WTC11 (cell line): Measurements from ENCODE around the gene PLEKHO2.

ENCODE experiments used
- ATF2 ChIP-seq: sonication (generic); formaldehyde crosslinking; IDR thresholded peaks from 2 replicates; pipeline ENCODE4 v1.8.1; 2022; ENCODE audit warnings: low read depth, missing genetic modification reagents, borderline replicate concordance
- CTCF ChIP-seq: fragments of 200-600 bp; IDR thresholded peaks from 2 replicates; pipeline ENCODE4 v1.8.0; 2022; ENCODE audit warnings: antibody characterized with exemption
- E2F1 ChIP-seq: sonication (generic); formaldehyde crosslinking; IDR thresholded peaks from 2 replicates; pipeline ENCODE4 v1.8.0; 2022; ENCODE audit warnings: mild to moderate bottlenecking, missing genetic modification reagents
- ELF4 ChIP-seq: sonication (generic); formaldehyde crosslinking; IDR thresholded peaks from 2 replicates; pipeline ENCODE4 v1.8.1; 2022; ENCODE audit warnings: low read depth, mild to moderate bottlenecking, moderate library complexity, missing genetic modification reagents
- ETV6 ChIP-seq: sonication (generic); formaldehyde crosslinking; IDR thresholded peaks from 2 replicates; pipeline ENCODE4 v1.8.1; 2022; ENCODE audit warnings: mild to moderate bottlenecking, missing genetic modification reagents
- IRF1 ChIP-seq: sonication (generic); formaldehyde crosslinking; IDR thresholded peaks from 2 replicates; pipeline ENCODE4 v1.8.0; 2023; ENCODE audit warnings: missing genetic modification reagents
- JUN ChIP-seq: sonication (generic); formaldehyde crosslinking; IDR thresholded peaks from 2 replicates; pipeline ENCODE4 v1.8.0; 2023; ENCODE audit warnings: mild to moderate bottlenecking, missing genetic modification reagents
- MAX ChIP-seq: sonication (generic); formaldehyde crosslinking; IDR thresholded peaks from 2 replicates; pipeline ENCODE4 v1.8.0; 2022; ENCODE audit warnings: mild to moderate bottlenecking, missing genetic modification reagents
- NR1H2 ChIP-seq: sonication (generic); formaldehyde crosslinking; IDR thresholded peaks from 2 replicates; pipeline ENCODE4 v1.9.0; 2021; ENCODE audit warnings: mild to moderate bottlenecking, moderate library complexity, missing genetic modification reagents
- PRDM15 ChIP-seq: sonication (generic); formaldehyde crosslinking; IDR thresholded peaks from 2 replicates; pipeline ENCODE4 v1.8.0; 2022; ENCODE audit warnings: missing genetic modification reagents
- USF2 ChIP-seq: sonication (generic); formaldehyde crosslinking; IDR thresholded peaks from 2 replicates; pipeline ENCODE4 v1.8.1; 2023; ENCODE audit warnings: mild to moderate bottlenecking, missing genetic modification reagents, moderate library complexity
- ZNF138 ChIP-seq: sonication (generic); formaldehyde crosslinking; conservative IDR thresholded peaks from 2 replicates; pipeline ENCODE4 v1.8.1; 2022; ENCODE audit warnings: mild to moderate bottlenecking, moderate library complexity, missing genetic modification reagents
- ZNF396 ChIP-seq: fragments of 250-450 bp; sonication (Bioruptor Pico); IDR thresholded peaks from 2 replicates; pipeline ENCODE4 v1.8.0; 2021; ENCODE audit warnings: mild to moderate bottlenecking, moderate library complexity, borderline replicate concordance
- ZNF423 ChIP-seq: fragments of 250-450 bp; sonication (Bioruptor Pico); IDR thresholded peaks from 2 replicates; pipeline ENCODE4 v2.1.2; 2022; ENCODE audit warnings: mild to moderate bottlenecking, moderate library complexity

GRCh38 chr15:64917211-64917610 lies 75.5 kb downstream of the PLEKHO2 start:
- TF ChIP-seq CTCF (no peak), ZNF396 (CRISPR knock-in tag) (no peak), IRF1 (CRISPR knock-in tag) (no peak), ELF4 (CRISPR knock-in tag) (no peak), USF2 (CRISPR knock-in tag) (no peak), ATF2 (no peak), ZNF423 (CRISPR knock-in tag) (no peak), JUN (CRISPR knock-in tag) (no peak), E2F1 (no peak), ZNF138 (CRISPR knock-in tag) (no peak), PRDM15 (CRISPR knock-in tag) (no peak), MAX (CRISPR knock-in tag) (no peak), NR1H2 (no peak), ETV6 (no peak)
